ENCODE measurements around the gene ITIH1.
"Not testable (repeated sequence)": the region's sequence is repeated elsewhere in the genome, so short reads cannot be mapped to it uniquely, and the experiment has no call there.

ITIH1 gene

DNA sequence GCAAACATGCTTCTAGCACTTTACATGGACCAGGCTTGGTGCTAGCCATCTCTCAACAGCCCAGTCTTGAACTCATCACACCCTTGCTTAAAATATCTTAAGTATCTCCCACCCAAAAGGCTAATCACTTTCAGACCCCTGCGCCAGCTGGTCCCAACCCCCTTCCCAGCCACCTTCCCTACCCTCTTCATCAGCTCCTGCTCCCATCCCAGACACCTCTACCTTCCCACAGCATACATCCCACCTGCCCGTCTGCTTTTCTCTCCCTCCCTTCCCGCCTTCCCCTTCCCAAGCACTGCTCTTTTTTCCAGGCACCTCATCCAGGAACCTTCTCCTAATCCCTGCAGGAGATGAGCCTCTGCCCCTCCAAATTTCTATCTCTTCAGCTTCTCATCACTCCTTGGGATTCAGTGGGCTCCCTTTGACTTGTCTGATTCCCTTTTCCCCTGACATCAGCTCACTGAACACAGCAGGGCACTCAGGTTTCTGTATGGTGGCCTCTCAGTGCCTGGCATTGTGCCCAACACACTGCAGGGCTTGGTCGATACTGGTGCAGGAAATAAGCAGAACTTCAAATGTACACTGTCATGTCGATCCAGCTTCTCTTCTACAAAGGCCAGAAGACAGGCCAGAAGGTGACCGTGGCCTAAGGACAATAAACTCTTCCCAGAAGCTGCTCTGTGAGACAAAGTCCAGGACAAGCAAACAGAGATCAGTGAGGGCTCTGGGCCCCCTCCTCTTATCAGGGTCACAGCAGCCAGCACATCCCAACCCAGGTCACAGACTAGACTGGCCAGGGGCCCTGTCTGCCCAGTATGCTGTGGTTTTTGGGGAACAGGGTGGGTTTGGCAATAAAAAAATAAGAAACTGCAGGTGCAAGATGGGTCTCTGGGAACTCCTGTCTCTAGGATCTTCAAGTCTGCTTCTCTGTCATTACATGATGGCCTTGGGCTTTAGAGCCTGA, 2.2 kb upstream of the ITIH1 start:
- DNase-seq, result no peak

GRCh38 chr3:52775877-52776276, 1.5 kb upstream of the ITIH1 start:
- DNase-seq, result no peak

GRCh38 chr3:52776486-52776885, 913 bp upstream of the ITIH1 start:
- not testable (repeated sequence) for DNase-seq

DNA sequence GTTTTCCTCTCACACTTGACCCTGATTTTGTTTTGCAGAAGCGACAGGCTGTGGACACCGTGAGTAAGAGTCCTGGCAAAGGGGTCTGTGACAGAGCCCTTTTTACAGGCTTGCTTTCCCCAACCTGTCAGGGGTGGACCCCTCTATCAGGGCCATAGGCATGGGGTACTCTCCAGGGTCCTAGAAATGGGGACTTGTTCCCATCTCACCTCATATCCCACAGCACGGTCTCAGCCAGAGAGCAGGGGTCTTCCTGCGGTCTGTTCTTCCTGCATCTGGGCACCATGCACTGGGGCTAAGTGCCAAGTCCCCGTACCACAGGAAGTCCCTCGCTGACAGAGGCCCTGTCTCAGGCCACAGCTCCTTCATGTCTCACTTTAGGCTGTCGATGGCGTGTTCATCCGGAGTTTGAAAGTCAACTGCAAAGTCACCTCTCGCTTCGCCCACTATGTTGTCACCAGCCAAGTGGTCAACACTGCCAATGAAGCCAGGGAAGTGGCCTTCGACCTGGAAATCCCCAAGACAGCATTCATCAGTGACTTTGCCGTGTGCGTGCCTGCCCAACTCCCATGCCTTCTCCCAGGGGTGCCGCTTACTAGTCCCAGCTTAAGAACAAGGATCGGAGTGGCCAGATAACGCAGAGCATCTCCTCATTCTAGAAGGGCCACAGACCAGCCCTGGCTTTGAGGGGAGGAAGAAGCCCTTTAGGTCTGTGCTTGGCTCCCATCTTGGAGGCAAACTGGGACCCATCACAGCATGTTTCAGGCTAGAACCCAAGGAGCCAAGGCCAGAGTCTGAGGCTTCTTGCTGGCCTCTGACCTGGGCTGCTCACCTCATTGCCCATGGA, 783 bp downstream of the ITIH1 start:
- DNase-seq, result peak; percentile 29

- peak; percentile 28 for DNase-seq
Measured at GRCh38 chr3:52779011-52779836, 1.8 kb downstream of the ITIH1 start.

GRCh38 chr3:52779837-52780585, 2.6 kb downstream of the ITIH1 start:
- no peak for DNase-seq

DNA sequence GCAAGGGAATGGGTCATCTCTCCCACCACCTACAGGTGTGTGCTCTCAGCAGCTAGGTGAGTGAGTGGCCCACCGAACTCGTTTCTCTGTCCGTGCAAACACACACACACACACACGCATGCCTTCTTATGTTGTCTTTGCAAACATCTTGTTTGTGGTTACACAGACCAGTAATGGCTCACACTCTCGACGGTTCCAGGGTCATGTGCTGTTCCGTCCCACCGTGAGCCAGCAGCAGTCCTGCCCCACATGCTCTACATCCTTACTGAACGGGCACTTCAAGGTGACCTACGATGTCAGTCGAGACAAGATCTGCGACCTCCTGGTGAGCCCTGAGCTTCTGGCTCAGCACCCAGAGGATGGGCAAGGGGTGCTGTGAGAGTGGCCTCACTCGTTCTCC, 4.3 kb downstream of the ITIH1 start:
- no peak for DNase-seq

GRCh38 chr3:52782412-52783210, 5.2 kb downstream of the ITIH1 start:
- peak; percentile 21 for DNase-seq

- peak; percentile 13 for DNase-seq
Measured at GRCh38 chr3:52783211-52783555, 5.8 kb downstream of the ITIH1 start.

GRCh38 chr3:52784021-52784621, 6.7 kb downstream of the ITIH1 start:
- peak; percentile 11 for DNase-seq

- DNase-seq, result no peak
Measured at GRCh38 chr3:52784931-52785590, 7.7 kb downstream of the ITIH1 start.

- DNase-seq, result no peak
Measured at GRCh38 chr3:52786330-52787215, 9.2 kb downstream of the ITIH1 start.

DNA sequence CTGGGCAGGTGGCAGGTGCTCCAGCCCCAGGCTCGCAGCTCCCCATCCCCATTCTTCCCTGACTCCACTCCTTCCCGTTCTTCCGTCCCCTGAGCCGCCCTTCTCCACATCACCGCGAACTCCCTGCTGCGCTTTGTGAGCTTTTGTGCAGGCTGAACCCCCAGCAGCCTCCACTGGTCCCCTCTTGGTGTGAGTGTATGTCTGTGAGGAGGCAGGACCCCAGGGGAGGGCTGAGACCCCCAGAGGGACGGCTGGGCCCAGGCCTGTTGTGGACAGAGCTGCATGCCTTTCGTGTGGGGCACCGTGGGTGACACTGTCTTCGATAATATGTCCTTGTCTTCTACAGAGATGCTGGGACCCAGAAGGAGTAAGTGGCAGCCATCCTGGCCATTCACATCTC, 9.8 kb downstream of the ITIH1 start:
- no peak for DNase-seq

DNA sequence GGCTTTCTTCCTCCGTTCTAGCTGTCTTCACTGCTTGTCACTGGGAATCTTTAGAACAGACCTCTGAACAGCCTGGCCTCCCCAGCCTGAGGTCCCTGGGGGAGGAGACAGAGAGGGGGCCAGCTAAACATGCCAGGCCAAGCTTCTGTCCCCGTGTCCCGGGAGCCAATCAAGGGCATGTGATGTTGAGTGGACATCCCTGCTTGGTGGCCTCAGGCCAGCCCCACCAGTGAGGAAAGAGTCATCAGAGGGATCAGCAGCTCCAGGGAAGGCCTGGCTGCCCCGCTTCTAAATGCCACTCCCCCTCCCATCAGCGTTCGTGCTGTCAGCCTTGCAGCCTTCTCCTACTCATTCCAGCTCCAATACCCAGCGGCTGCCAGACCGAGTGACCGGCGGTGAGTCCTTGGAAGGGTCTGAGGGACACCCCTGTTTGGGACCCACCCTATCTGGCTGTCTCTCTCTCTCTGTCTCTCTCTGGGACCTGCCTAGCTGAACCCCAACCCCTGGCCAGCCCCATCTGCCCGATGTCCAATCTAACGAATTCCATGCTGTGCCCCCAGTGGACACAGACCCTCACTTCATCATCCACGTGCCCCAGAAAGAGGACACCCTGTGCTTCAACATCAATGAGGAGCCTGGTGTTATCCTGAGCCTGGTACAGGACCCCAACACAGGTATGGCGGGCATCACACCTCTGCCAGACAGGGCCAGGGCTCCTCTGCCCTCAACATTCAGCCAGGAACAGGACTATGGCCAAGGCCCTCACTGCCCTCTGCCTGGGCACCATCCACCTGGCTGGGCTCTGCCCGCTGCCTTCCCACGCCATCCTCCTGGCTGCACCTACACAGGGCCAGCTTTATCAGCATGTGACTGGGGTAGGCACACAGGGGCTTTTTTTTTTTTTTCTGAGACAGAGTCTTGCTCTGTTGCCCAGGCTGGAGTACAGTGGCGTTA, 10.6 kb downstream of the ITIH1 start:
- DNase-seq, result no peak

- DNase-seq, result no peak
Measured at GRCh38 chr3:52788890-52789745, 11.7 kb downstream of the ITIH1 start.

- DNase-seq, result no peak
Measured at GRCh38 chr3:52789746-52790040, 12.3 kb downstream of the ITIH1 start.

- no peak for DNase-seq
Measured at GRCh38 chr3:52790337-52790736, 12.9 kb downstream of the ITIH1 start.
